Activated B cell treated with CpG ODN at 0.5 μM for 24 hours (primary cell): ENCODE results near the gene TAF4. TPM values are rescaled to one million over a fixed set of nuclear protein-coding genes. Genes with fewer than 3 reads are reported as not detected.

ENCODE experiments used
- ATAC-seq: fragments of 200-7000 bp; cut with Tn5 transposase; one replicate; pipeline ENCODE4 v1.10.0; 2021; ENCODE audit warnings: low read depth, mild to moderate bottlenecking, moderate library complexity
- CTCF ChIA-PET: fragments of 350-600 bp; sonication (Branson Sonifier 250); formaldehyde crosslinking; loops from one replicate; lab custom pipeline; 2021; ENCODE audit warnings: antibody characterized with exemption; lab: Charles Lee
- POLR2A ChIA-PET: fragments of 350-600 bp; sonication (Branson Sonifier 250); formaldehyde crosslinking; loops from one replicate; lab custom pipeline; 2021; ENCODE audit warnings: antibody characterized with exemption; lab: Charles Lee
- DNase-seq: peaks from one replicate; pipeline ENCODE4 v3.0.0; 2022
- H3K27ac Mint-ChIP-seq: one replicate; pipeline ENCODE4 v1.8.0; 2020; ENCODE audit warnings: mixed read lengths
- H3K27me3 Mint-ChIP-seq: one replicate; pipeline ENCODE4 v1.8.0; 2021; ENCODE audit warnings: mixed read lengths
- H3K36me3 Mint-ChIP-seq: one replicate; pipeline ENCODE4 v1.8.0; 2021; ENCODE audit warnings: low read depth, mixed read lengths
- H3K4me1 Mint-ChIP-seq: one replicate; pipeline ENCODE4 v1.8.0; 2021; ENCODE audit warnings: mixed read lengths
- H3K4me3 Mint-ChIP-seq: one replicate; pipeline ENCODE4 v1.8.0; 2020; ENCODE audit warnings: mild to moderate bottlenecking, mixed read lengths
- H3K9me3 Mint-ChIP-seq: one replicate; pipeline ENCODE4 v1.8.0; 2020; ENCODE audit warnings: mixed read lengths
- CTCF ChIP-seq: fragments of 200-600 bp; IDR thresholded peaks from one replicate; pipeline ENCODE4 v1.8.0; 2022; ENCODE audit warnings: antibody characterized with exemption, mild to moderate bottlenecking
- intact Hi-C: fragments of 100-400 bp; cut with micrococcal nuclease; formaldehyde crosslinking; loops from one replicate; pipeline ENCODE4 v1.15.1; 2024
- total RNA-seq: library from RNA; stranded (reverse); gene quantifications from 2 replicates; pipeline ENCODE4 v1.2.3, GENCODE V29; 2022

The TAF4 gene
- total RNA-seq, 1 donor from 2014 or later = 26.9 TPM

- Mint-ChIP-seq H3K4me3 (no peak overlapping the region), H3K27me3 (peaks cover 13% of the 10 kb centered on the region), H3K36me3 (no peaks in the 10 kb centered on the region), H3K27ac (no peak overlapping the region), H3K9me3 (peaks cover 2% of the 10 kb centered on the region), H3K4me1 (no peaks in the 10 kb centered on the region)
- TF ChIP-seq CTCF = no peak
- POLR2A ChIA-PET = no interaction called here
- no peak for ATAC-seq
- intact Hi-C loops = no loop called here
- no peak for DNase-seq
- CTCF ChIA-PET = no interaction called here
Measured at GRCh38 chr20:61964675-61965605, 100.7 kb downstream of the TAF4 start.

DNA sequence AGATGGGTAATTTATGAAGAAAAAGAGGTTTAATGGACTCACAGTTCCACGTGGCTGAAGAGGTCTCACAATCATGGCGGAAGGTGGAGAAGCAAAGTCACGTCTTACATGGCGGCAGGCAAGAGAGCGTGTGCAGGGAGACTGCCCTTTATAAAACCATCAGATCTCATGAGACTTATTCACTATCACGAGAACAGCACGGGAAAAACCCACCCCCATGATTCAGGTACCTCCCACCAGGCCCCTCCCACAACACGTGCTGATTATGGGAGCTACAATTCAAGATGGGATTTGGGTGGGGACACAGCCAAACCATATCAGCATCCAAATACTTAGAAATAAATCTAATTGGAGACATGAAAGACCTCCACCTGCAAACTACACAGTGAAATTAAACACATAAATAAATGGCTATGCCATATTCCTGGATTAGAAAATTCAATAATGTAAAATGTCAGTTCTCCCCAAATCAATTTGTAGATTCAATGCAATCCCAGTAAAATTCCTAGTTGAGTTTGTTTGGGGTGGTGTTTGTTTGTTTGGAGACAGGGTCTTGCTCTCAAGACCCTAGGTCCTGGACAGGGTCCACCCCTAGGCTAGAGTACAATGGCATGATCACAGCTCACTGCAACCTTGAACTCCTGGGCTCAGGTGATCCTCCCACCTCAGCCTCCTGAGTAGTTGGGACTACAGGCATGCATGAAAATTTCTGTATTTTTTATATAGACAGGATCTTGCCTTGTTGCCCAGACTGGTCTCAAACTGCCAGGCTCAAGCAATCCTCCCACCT is 101.6 kb downstream of the TAF4 start:
- H3K4me1 Mint-ChIP-seq = no peaks in the 10 kb centered on the region
- ChIA-PET CTCF (no interaction called here), POLR2A (no interaction called here)
- intact Hi-C loops = no loop called here
- H3K27ac Mint-ChIP-seq = no peak overlapping the region
- peaks cover 2% of the 10 kb centered on the region for H3K9me3 Mint-ChIP-seq
- H3K27me3 Mint-ChIP-seq = peaks cover 13% of the 10 kb centered on the region
- TF ChIP-seq CTCF = no peak
- ATAC-seq (no peak), DNase-seq (no peak)
- no peak overlapping the region for H3K4me3 Mint-ChIP-seq
- no peaks in the 10 kb centered on the region for H3K36me3 Mint-ChIP-seq

GRCh38 chr20:61963149-61963548 is 102.5 kb downstream of the TAF4 start:
- Mint-ChIP-seq H3K27ac (no peak overlapping the region), H3K9me3 (peaks cover 2% of the 10 kb centered on the region), H3K36me3 (no peaks in the 10 kb centered on the region), H3K27me3 (peaks cover 13% of the 10 kb centered on the region), H3K4me1 (no peaks in the 10 kb centered on the region), H3K4me3 (no peak overlapping the region)
- ChIA-PET POLR2A (no interaction called here), CTCF (no interaction called here)
- ATAC-seq = no peak
- intact Hi-C loops = no loop called here
- no peak for TF ChIP-seq CTCF
- no peak for DNase-seq

DNA sequence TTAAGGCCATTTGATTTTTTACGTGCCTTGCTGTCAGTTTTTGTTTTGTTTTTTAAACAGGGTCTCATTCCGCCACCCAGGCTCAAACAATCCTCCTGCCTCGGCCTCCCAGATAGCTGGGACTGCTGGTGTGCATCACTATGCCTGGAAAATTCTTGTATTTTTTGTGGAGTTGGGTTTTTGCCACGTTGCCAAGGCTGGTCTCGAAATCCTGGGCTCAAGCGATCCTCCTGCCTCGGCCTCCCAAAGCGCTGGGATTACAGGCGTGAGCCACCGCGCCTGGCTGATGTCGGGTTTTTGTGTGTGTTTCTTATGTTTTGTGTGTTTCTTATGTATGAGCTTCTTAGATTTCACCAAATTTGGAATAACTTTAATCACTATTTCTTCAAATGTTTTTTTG is 104.8 kb downstream of the TAF4 start:
- CTCF ChIA-PET = no interaction called here
- TF ChIP-seq CTCF = no peak
- H3K27ac Mint-ChIP-seq = no peak overlapping the region
- intact Hi-C loops = no loop called here
- H3K4me3 Mint-ChIP-seq = no peak overlapping the region
- ATAC-seq (no peak), DNase-seq (no peak)
- no peaks in the 10 kb centered on the region for H3K4me1 Mint-ChIP-seq
- peaks cover 2% of the 10 kb centered on the region for H3K9me3 Mint-ChIP-seq
- H3K27me3 Mint-ChIP-seq = peaks cover 7% of the 10 kb centered on the region
- no peaks in the 10 kb centered on the region for H3K36me3 Mint-ChIP-seq
- POLR2A ChIA-PET = no interaction called here
